Peyer's patch (tissue), 4 donors: ENCODE measurements around the gene FIBP. TPM values are rescaled to one million over a fixed set of nuclear protein-coding genes. Genes with fewer than 3 reads are reported as not detected.

Experiments
- DNase-seq, 3 donors: peaks; one replicate each; pipeline ENCODE4 v3.0.0-alpha.2; 2017 to 2019
- H3K27ac ChIP-seq, 4 donors: fragments of 200-600 bp; sonication (generic); one replicate each; pipeline ENCODE4 v1.5.1; 2016 to 2019
- H3K27me3 ChIP-seq, 2 donors: fragments of 200-600 bp; sonication (generic); one replicate each; pipeline ENCODE4 v1.5.1; 2019
- H3K36me3 ChIP-seq, 3 donors: fragments of 200-600 bp; sonication (generic); one replicate each; pipeline ENCODE4 v1.5.1; 2016 to 2019
- H3K4me1 ChIP-seq, 4 donors: fragments of 200-600 bp; sonication (generic); one replicate each; pipeline ENCODE4 v1.5.1; 2016 to 2019
- H3K4me3 ChIP-seq, 4 donors: fragments of 200-600 bp; sonication (generic); 1 replicate in 3 of 4; 2 replicates in 1 of 4; pipeline ENCODE4 v1.5.1; 2016 to 2019; ENCODE audit warnings: mild to moderate bottlenecking in 1 of 4
- H3K9me3 ChIP-seq, 4 donors: fragments of 200-600 bp; sonication (generic); one replicate each; pipeline ENCODE4 v1.5.1; 2016 to 2019; ENCODE audit warnings: mild to moderate bottlenecking in 1 of 4
- CTCF ChIP-seq, 6 experiments: fragments of 450-650 bp in 4 of 6; fragments of 200-600 bp in 2 of 6; sonication (generic) in 1 of 6; IDR thresholded peaks; one replicate each; pipeline ENCODE4 v1.5.1; 2017 to 2019; ENCODE audit warnings: antibody characterized with exemption in 6 of 6, mild to moderate bottlenecking in 3 of 6, moderate library complexity in 1 of 6
- POLR2A ChIP-seq, 2 donors: fragments of 450-650 bp; IDR thresholded peaks; one replicate each; pipeline ENCODE4 v1.5.1; 2017; ENCODE audit warnings: antibody characterized with exemption in 2 of 2, mild to moderate bottlenecking in 2 of 2, moderate library complexity in 2 of 2
- total RNA-seq, 4 donors: library from RNA; depleted of rRNA; stranded (reverse); fragments of >200 nt; gene quantifications; one replicate each; pipeline ENCODE4 v1.1.0, GENCODE V29; 2016

FIBP gene
- total RNA-seq, 4 donors from 2014 or later: 100 to 173 (median 122) TPM

GRCh38 chr11:65921033-65921555 lies 32.8 kb upstream of the FIBP start:
- Histone ChIP-seq H3K9me3 (no peaks in the 10 kb centered on the region), H3K4me3 (no peak overlapping the region), H3K36me3 (peaks cover 0 to 18% (median 0%) of the 10 kb centered on the region in 3 donors), H3K27ac (no peak overlapping the region), H3K4me1 (peaks cover 2 to 35% (median 21%) of the 10 kb centered on the region in 4 donors), H3K27me3 (no peaks in the 10 kb centered on the region)
- TF ChIP-seq POLR2A (IDR thresholded peaks at IDR 0.05): no peak
- no peak for TF ChIP-seq CTCF (IDR thresholded peaks at IDR 0.05)
- no peak for DNase-seq

GRCh38 chr11:65920372-65920802 lies 32.1 kb upstream of the FIBP start:
- Histone ChIP-seq H3K9me3 (no peaks in the 10 kb centered on the region), H3K4me1 (peaks cover 2 to 42% (median 21%) of the 10 kb centered on the region in 4 donors), H3K27ac (peak overlapping the region in 3 of 4 donors; percentile 15 to 98 (median 86)), H3K4me3 (peak overlapping the region; percentile 94 to 99 (median 97)), H3K36me3 (peaks cover 0 to 18% (median 0%) of the 10 kb centered on the region in 3 donors), H3K27me3 (no peaks in the 10 kb centered on the region)
- no peak for DNase-seq
- TF ChIP-seq POLR2A (IDR thresholded peaks at IDR 0.05): no peak
- no peak for TF ChIP-seq CTCF (IDR thresholded peaks at IDR 0.05)

- Histone ChIP-seq H3K27me3 (no peaks in the 10 kb centered on the region), H3K9me3 (no peaks in the 10 kb centered on the region), H3K36me3 (peaks cover 0 to 18% (median 0%) of the 10 kb centered on the region in 3 donors), H3K4me3 (peak overlapping the region; percentile 94 to 99 (median 97)), H3K27ac (peak overlapping the region; percentile 83 to 98 (median 90)), H3K4me1 (peaks cover 2 to 48% (median 21%) of the 10 kb centered on the region in 4 donors)
- DNase-seq: peak; percentile 63 to 74 (median 69)
- TF ChIP-seq POLR2A (IDR thresholded peaks at IDR 0.05) (no peak), CTCF (IDR thresholded peaks at IDR 0.05) (no peak)
Measured at GRCh38 chr11:65919573-65920371, 31.5 kb upstream of the FIBP start.

- peak; percentile 40 to 56 for TF ChIP-seq POLR2A (IDR thresholded peaks at IDR 0.05)
- peak in 2 of 6 experiments; percentile 6 to 44 for TF ChIP-seq CTCF (IDR thresholded peaks at IDR 0.05)
- Histone ChIP-seq H3K27me3 (no peaks in the 10 kb centered on the region), H3K4me3 (peak within 1 kb of the TSS; percentile 94 to 99 (median 97)), H3K27ac (peak within 1 kb of the TSS; percentile 88 to 100 (median 95)), H3K36me3 (peaks cover 0 to 18% (median 0%) of the 10 kb centered on the region in 3 donors), H3K9me3 (no peaks in the 10 kb centered on the region), H3K4me1 (peaks cover 2 to 48% (median 21%) of the 10 kb centered on the region in 4 donors)
- peak; percentile 99 to 100 (median 99) for DNase-seq
Measured at GRCh38 chr11:65919141-65919572, 30.9 kb upstream of the FIBP start, which contains the start of gene DRAP1. Gene DRAP1, plus strand, starts transcription at chr11:65919426. Its CDS starts 76 bp downstream, at chr11:65919502.

- Histone ChIP-seq H3K36me3 (peaks cover 0 to 18% (median 0%) of the 10 kb centered on the region in 3 donors), H3K4me3 (peak within 1 kb of the TSS; percentile 94 to 99 (median 97)), H3K27ac (peak within 1 kb of the TSS; percentile 88 to 100 (median 95)), H3K4me1 (peaks cover 2 to 48% (median 21%) of the 10 kb centered on the region in 4 donors), H3K9me3 (no peaks in the 10 kb centered on the region), H3K27me3 (no peaks in the 10 kb centered on the region)
- TF ChIP-seq POLR2A (IDR thresholded peaks at IDR 0.05) (peak in 1 of 2 donors; percentile 12), CTCF (IDR thresholded peaks at IDR 0.05) (no peak)
- no peak for DNase-seq
Measured at GRCh38 chr11:65918211-65919140, 30.2 kb upstream of the FIBP start, which contains the start of gene C11orf68. Gene C11orf68, minus strand, starts transcription at chr11:65919062. Its CDS starts 31 bp downstream, at chr11:65919031.
